Endothelial cell of umbilical vein (primary cell): ENCODE results near the gene ZDHHC11.
"Not testable (repeated sequence)": the region's sequence is repeated elsewhere in the genome, so short reads cannot be mapped to it uniquely, and the experiment has no call there.

Experiments
- EZH2 ChIP-seq: IDR thresholded peaks from 2 replicates; pipeline ENCODE4 v1.6.1; 2012; ENCODE audit warnings: borderline replicate concordance, low read depth, mild to moderate bottlenecking, moderate library complexity, low read length, inconsistent platforms; ENCODE audit not compliant: severe bottlenecking
- FOS ChIP-seq: IDR thresholded peaks from 2 replicates; pipeline ENCODE4 v1.6.1; 2011; ENCODE audit warnings: mild to moderate bottlenecking, low read length, moderate library complexity, borderline replicate concordance; ENCODE audit not compliant: insufficient read depth
- JUN ChIP-seq: IDR thresholded peaks from 2 replicates; pipeline ENCODE4 v1.6.1; 2011; ENCODE audit warnings: borderline replicate concordance, low read depth; ENCODE audit not compliant: insufficient read length, insufficient read depth
- POLR2A ChIP-seq: IDR thresholded peaks from 2 replicates; pipeline ENCODE4 v1.6.1; 2012; ENCODE audit warnings: low read depth, mild to moderate bottlenecking, control low read depth, low read length
- TF ChIP-seq, protein P1 (sequence below), 2 donors: IDR thresholded peaks; 1 replicate in 1 of 2; 2 replicates in 1 of 2; pipeline ENCODE4 v1.5.1; 2011; ENCODE audit warnings: low read length in 2 of 2, mild to moderate bottlenecking in 2 of 2, moderate library complexity in 2 of 2, control low read depth in 1 of 2, inconsistent platforms in 1 of 2, low read depth in 1 of 2; ENCODE audit not compliant: insufficient read depth in 1 of 2; ENCODE audit errors: extremely low read depth in 1 of 2

DNA sequence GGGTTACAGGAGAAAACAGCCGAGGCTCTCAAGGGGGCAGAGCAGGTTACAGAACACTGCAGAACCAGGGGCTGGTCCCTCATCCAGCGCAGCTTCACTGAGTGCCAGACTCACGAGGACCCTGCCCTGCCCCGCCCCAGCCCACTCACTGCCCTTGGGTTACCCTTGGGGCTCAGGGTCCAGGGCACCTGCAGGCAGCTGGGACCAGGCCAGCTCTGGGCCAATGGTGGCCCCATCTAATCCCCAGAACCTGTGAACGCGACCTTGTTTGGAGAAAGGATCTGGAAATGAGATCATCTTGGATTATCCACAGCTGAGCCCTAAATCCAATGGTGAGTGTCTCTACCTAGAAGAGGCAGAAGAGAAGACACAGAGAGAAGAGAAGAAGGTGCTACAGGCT, 72.4 kb downstream of the ZDHHC11 start:
- TF ChIP-seq, protein P1, sequence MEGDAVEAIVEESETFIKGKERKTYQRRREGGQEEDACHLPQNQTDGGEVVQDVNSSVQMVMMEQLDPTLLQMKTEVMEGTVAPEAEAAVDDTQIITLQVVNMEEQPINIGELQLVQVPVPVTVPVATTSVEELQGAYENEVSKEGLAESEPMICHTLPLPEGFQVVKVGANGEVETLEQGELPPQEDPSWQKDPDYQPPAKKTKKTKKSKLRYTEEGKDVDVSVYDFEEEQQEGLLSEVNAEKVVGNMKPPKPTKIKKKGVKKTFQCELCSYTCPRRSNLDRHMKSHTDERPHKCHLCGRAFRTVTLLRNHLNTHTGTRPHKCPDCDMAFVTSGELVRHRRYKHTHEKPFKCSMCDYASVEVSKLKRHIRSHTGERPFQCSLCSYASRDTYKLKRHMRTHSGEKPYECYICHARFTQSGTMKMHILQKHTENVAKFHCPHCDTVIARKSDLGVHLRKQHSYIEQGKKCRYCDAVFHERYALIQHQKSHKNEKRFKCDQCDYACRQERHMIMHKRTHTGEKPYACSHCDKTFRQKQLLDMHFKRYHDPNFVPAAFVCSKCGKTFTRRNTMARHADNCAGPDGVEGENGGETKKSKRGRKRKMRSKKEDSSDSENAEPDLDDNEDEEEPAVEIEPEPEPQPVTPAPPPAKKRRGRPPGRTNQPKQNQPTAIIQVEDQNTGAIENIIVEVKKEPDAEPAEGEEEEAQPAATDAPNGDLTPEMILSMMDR (IDR thresholded peaks at IDR 0.05; ENCODE audit: extremely low read depth in 1 of 2, insufficient read depth in 1 of 2, low read depth in 1 of 2, low read length in 2 of 2), result not testable (repeated sequence)
- not testable (repeated sequence) for TF ChIP-seq JUN, FOS, POLR2A, EZH2
